Measurements from ENCODE around the gene ETV3.

The ETV3 gene

GRCh38 chr1:157137046-157137407 lies 1.2 kb downstream of the ETV3 start:
- peaks cover 5% of the 10 kb centered on the region for H3K27me3 ChIP-seq (ENCODE audit: insufficient read depth, low read length, poor library complexity)

GRCh38 chr1:157136133-157136532 lies 2.1 kb downstream of the ETV3 start:
- Histone ChIP-seq H3K79me2 (ENCODE audit: insufficient read depth, low read length) (peaks cover 50% of the 10 kb centered on the region), H3K9me3 (ENCODE audit: insufficient read depth, low read length, severe bottlenecking) (no peaks in the 10 kb centered on the region), H3K4me3 (ENCODE audit: low read depth in 1 of 2, low read length in 2 of 2) (no peak overlapping the region; a peak in 1 of 4 replicates), H3K4me1 (ENCODE audit: insufficient read depth, low read length) (peaks cover 67% of the 10 kb centered on the region), H3K27me3 (ENCODE audit: insufficient read depth, low read length, poor library complexity) (peaks cover 1% of the 10 kb centered on the region), H3K36me3 (ENCODE audit: insufficient read depth, low read length) (peaks cover 45% of the 10 kb centered on the region), H3K9ac (ENCODE audit: low read depth, low read length) (peak overlapping the region; percentile 89; the same call in 1 of the 2 replicates), H4K20me1 (ENCODE audit: insufficient read depth, low read length) (peaks cover 51% of the 10 kb centered on the region), H2AFZ (ENCODE audit: low read depth, low read length) (no peak overlapping the region), H3K4me2 (ENCODE audit: insufficient read depth, low read length) (peak overlapping the region; percentile 76; the same call in 1 of the 2 replicates), H3K27ac (ENCODE audit: low read length) (no peak overlapping the region; the same call in 1 of the 2 replicates)
- TF ChIP-seq CTCF (IDR thresholded peaks at IDR 0.05; ENCODE audit: borderline replicate concordance, extremely low read depth, low read length, poor library complexity, severe bottlenecking) (no peak), EZH2 (IDR thresholded peaks at IDR 0.05; ENCODE audit: borderline replicate concordance, low read depth, low read length, severe bottlenecking) (no peak)
- ATAC-seq (ENCODE audit: insufficient read depth, low read depth) (no peak), DNase-seq (no peak)

More at GRCh38 chr1:157137046-157137407, 1.2 kb downstream of the ETV3 start:
- Histone ChIP-seq H3K9me3 (ENCODE audit: insufficient read depth, low read length, severe bottlenecking) (no peaks in the 10 kb centered on the region), H3K36me3 (ENCODE audit: insufficient read depth, low read length) (peaks cover 36% of the 10 kb centered on the region), H4K20me1 (ENCODE audit: insufficient read depth, low read length) (peaks cover 44% of the 10 kb centered on the region), H3K9ac (ENCODE audit: low read depth, low read length) (peak overlapping the region; percentile 89), H3K4me1 (ENCODE audit: insufficient read depth, low read length) (peaks cover 66% of the 10 kb centered on the region), H3K27ac (ENCODE audit: low read length) (peak overlapping the region; percentile 88), H3K4me2 (ENCODE audit: insufficient read depth, low read length) (peak overlapping the region; percentile 76), H3K4me3 (ENCODE audit: low read depth in 1 of 2, low read length in 2 of 2) (peak overlapping the region; percentile 56 to 78; a peak in 3 of 4 replicates), H3K79me2 (ENCODE audit: insufficient read depth, low read length) (peaks cover 47% of the 10 kb centered on the region), H2AFZ (ENCODE audit: low read depth, low read length) (no peak overlapping the region)
- no peak for ATAC-seq (ENCODE audit: insufficient read depth, low read depth)
- no peak for DNase-seq
- no peak for TF ChIP-seq CTCF (IDR thresholded peaks at IDR 0.05; ENCODE audit: borderline replicate concordance, extremely low read depth, low read length, poor library complexity, severe bottlenecking)

- TF ChIP-seq EZH2 (IDR thresholded peaks at IDR 0.05; ENCODE audit: borderline replicate concordance, low read depth, low read length, severe bottlenecking) (no peak), CTCF (IDR thresholded peaks at IDR 0.05; ENCODE audit: borderline replicate concordance, extremely low read depth, low read length, poor library complexity, severe bottlenecking) (no peak)
- H3K9ac ChIP-seq (ENCODE audit: low read depth, low read length), result no peak overlapping the region
- H3K27ac ChIP-seq (ENCODE audit: low read length), result no peak overlapping the region
- H3K4me2 ChIP-seq (ENCODE audit: insufficient read depth, low read length), result peak overlapping the region; percentile 76; the same call in 1 of the 2 replicates
- no peaks in the 10 kb centered on the region for H3K27me3 ChIP-seq (ENCODE audit: insufficient read depth, low read length, poor library complexity)
- no peaks in the 10 kb centered on the region for H3K9me3 ChIP-seq (ENCODE audit: insufficient read depth, low read length, severe bottlenecking)
- H3K36me3 ChIP-seq (ENCODE audit: insufficient read depth, low read length), result peaks cover 50% of the 10 kb centered on the region
- H2AFZ ChIP-seq (ENCODE audit: low read depth, low read length), result no peak overlapping the region
- peaks cover 67% of the 10 kb centered on the region for H3K4me1 ChIP-seq (ENCODE audit: insufficient read depth, low read length)
- no peak for ATAC-seq (ENCODE audit: insufficient read depth, low read depth)
- peaks cover 52% of the 10 kb centered on the region for H3K79me2 ChIP-seq (ENCODE audit: insufficient read depth, low read length)
- no peak overlapping the region for H3K4me3 ChIP-seq (ENCODE audit: low read depth in 1 of 2, low read length in 2 of 2)
- H4K20me1 ChIP-seq (ENCODE audit: insufficient read depth, low read length), result peaks cover 52% of the 10 kb centered on the region
- DNase-seq, result no peak
These were observed 2.5 kb downstream of the ETV3 start for GRCh38 chr1:157135646-157136045.

GRCh38 chr1:157135070-157135469 lies 3.1 kb downstream of the ETV3 start:
- TF ChIP-seq CTCF (IDR thresholded peaks at IDR 0.05; ENCODE audit: borderline replicate concordance, extremely low read depth, low read length, poor library complexity, severe bottlenecking), result no peak
- TF ChIP-seq EZH2 (IDR thresholded peaks at IDR 0.05; ENCODE audit: borderline replicate concordance, low read depth, low read length, severe bottlenecking), result no peak
- Histone ChIP-seq H3K27ac (ENCODE audit: low read length) (peak overlapping the region; percentile 58), H3K4me2 (ENCODE audit: insufficient read depth, low read length) (0 out of 2 replicates have a peak overlapping the region, but pooled peaks have one; percentile 7), H3K9me3 (ENCODE audit: insufficient read depth, low read length, severe bottlenecking) (no peaks in the 10 kb centered on the region), H3K4me3 (ENCODE audit: low read depth in 1 of 2, low read length in 2 of 2) (no peak overlapping the region), H3K79me2 (ENCODE audit: insufficient read depth, low read length) (peaks cover 52% of the 10 kb centered on the region), H3K4me1 (ENCODE audit: insufficient read depth, low read length) (peaks cover 67% of the 10 kb centered on the region), H4K20me1 (ENCODE audit: insufficient read depth, low read length) (peaks cover 55% of the 10 kb centered on the region), H3K27me3 (ENCODE audit: insufficient read depth, low read length, poor library complexity) (no peaks in the 10 kb centered on the region), H3K9ac (ENCODE audit: low read depth, low read length) (no peak overlapping the region), H2AFZ (ENCODE audit: low read depth, low read length) (no peak overlapping the region), H3K36me3 (ENCODE audit: insufficient read depth, low read length) (peaks cover 56% of the 10 kb centered on the region)
- DNase-seq (no peak), ATAC-seq (ENCODE audit: insufficient read depth, low read depth) (no peak)

Data from DND-41 (cell line).